ENCODE results near the gene SCEL. TPM values are rescaled to one million over a fixed set of nuclear protein-coding genes. Genes with fewer than 3 reads are reported as not detected.

SCEL gene
- total and polyA plus RNA-seq, 7 donors: 0.04 TPM; not detected in 5

GRCh38 chr13:77692746-77693448 is 157.4 kb downstream of the SCEL start:
- no peak overlapping the region for H3K27ac ChIP-seq
- no peak for DNase-seq
- ATAC-seq: no peak
- TF ChIP-seq CTCF (IDR thresholded peaks at IDR 0.05): no peak
- WGBS, 3 donors: 52 to 81% (median 56%) methylated on average over 2 of the region's 2 CpGs
- H3K27me3 ChIP-seq (ENCODE audit: insufficient read depth in 3 of 3, low read length in 2 of 3): no peaks in the 10 kb centered on the region
- H3K36me3 ChIP-seq (ENCODE audit: insufficient read depth in 1 of 2, low read depth in 1 of 2): no peaks in the 10 kb centered on the region
- intact Hi-C loops (cut with DNase I): loop anchor here in 1 of 2 donors (10.0 kb wide), 1 partner anchor 368 kb away; the partner anchor contains the start of gene MYCBP2
- no peaks in the 10 kb centered on the region for H3K4me1 ChIP-seq
- H3K4me3 ChIP-seq: no peak overlapping the region
- H3K9me3 ChIP-seq: no peaks in the 10 kb centered on the region

DNA sequence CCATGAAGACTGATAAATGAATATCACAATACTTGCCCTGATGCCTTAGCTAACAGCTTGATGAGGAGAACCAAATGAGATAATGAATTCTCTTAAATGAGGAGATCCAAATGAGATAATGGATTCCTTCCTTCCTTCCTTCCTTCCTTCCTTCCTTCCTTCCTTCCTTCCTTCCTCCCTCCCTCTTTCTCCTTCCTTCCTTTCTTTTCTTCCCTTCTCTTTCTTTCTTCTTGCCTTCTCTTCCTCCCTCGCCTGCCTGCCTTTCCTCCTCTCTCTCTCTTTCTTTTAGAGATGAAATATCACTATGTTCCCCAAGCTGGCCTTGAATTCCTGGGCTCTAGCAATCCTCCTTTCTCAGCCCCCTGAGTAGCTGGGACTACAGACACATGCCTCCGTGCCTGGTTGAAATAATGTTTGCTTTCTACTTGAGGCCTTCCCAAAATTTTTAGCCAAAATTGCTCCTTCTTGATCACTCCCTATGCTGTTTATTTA is 158.0 kb downstream of the SCEL start:
- Histone ChIP-seq H3K9me3 (no peaks in the 10 kb centered on the region), H3K4me3 (no peak overlapping the region), H3K27ac (no peak overlapping the region), H3K4me1 (no peaks in the 10 kb centered on the region), H3K36me3 (ENCODE audit: insufficient read depth in 1 of 2, low read depth in 1 of 2) (no peaks in the 10 kb centered on the region), H3K27me3 (ENCODE audit: insufficient read depth in 3 of 3, low read length in 2 of 3) (no peaks in the 10 kb centered on the region)
- no peak for ATAC-seq
- no peak for TF ChIP-seq CTCF (IDR thresholded peaks at IDR 0.05)
- intact Hi-C loops (cut with DNase I): loop anchor here in 1 of 2 donors (10.0 kb wide), 1 partner anchor 369 kb away; the partner anchor contains the start of gene MYCBP2
- DNase-seq: no peak
- WGBS, 3 donors: 69 to 77% (median 76%) methylated on average over 2 of the region's 2 CpGs

Other genes with a start within 250 kb of the SCEL start
- gene MYCBP2, start 208.6 kb upstream of the SCEL start, total RNA-seq: 10 to 100 TPM; 35.5 to 49.5 (median 39.5) TPM
- gene MYCBP2, start 208.6 kb upstream of the SCEL start, polyA plus RNA-seq: 10 to 100 TPM; 10.8 to 28.8 (median 19.8) TPM
- 1 to 10 TPM; 3.1 to 6.6 (median 4.2) TPM for gene SLAIN1, start 162.0 kb downstream of the SCEL start, total RNA-seq
- 1 to 10 TPM in 2 of 3 donors, under 1 TPM in 1; 0.69 to 2.9 (median 2.3) TPM for gene SLAIN1, start 162.0 kb downstream of the SCEL start, polyA plus RNA-seq